HG03066 (cell line): Measurements from ENCODE around the gene ATAD3A.
"Not testable (repeated sequence)": the region's sequence is repeated elsewhere in the genome, so short reads cannot be mapped to it uniquely, and the experiment has no call there.

Experiments
- ATAC-seq: cut with Tn5 transposase; IDR thresholded peaks from one replicate; pipeline ENCODE4 v1.9.1; 2021; ENCODE audit warnings: low read depth; ENCODE audit not compliant: unreplicated experiment

The ATAD3A gene

DNA sequence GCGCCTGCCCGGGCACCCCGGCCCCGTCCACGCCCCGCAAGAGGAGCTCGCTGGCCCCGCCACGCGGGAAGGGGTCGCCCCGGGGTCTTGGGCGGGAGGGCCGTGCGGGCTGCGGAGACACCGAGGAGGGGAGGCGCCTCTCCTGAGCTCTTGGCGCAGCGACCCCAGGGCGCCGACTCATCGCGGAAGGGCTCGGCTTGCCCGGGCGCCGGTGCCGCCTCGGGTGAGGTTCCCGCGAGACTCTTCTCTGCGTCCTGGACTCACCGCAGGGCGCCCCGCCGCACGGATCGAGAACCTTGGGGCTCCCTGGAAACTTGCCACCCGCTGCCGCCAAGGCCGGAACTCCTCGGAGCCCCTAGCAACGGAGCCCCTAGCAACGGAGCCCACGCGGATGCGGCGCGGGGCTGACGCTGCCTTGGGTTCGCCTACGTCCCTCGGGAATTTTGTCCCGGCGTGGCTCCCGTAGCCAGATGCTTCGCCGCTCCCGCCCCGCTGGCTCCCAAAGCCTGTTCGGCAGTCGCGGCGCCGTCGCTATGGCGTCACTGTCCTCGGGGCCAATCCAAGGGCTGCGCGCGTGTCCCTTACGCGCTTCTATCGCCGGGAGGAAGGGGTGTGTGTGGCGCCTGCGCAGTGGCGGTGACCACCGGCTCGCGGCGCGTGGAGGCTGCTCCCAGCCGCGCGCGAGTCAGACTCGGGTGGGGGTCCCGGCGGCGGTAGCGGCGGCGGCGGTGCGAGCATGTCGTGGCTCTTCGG is at the start of gene ATAD3A:
Gene ATAD3A (plus strand): TSS at position 630 of the 753 bp plus-strand sequence. CDS start 107 bp downstream, at position 737.
- ATAC-seq: peak; percentile 77

DNA sequence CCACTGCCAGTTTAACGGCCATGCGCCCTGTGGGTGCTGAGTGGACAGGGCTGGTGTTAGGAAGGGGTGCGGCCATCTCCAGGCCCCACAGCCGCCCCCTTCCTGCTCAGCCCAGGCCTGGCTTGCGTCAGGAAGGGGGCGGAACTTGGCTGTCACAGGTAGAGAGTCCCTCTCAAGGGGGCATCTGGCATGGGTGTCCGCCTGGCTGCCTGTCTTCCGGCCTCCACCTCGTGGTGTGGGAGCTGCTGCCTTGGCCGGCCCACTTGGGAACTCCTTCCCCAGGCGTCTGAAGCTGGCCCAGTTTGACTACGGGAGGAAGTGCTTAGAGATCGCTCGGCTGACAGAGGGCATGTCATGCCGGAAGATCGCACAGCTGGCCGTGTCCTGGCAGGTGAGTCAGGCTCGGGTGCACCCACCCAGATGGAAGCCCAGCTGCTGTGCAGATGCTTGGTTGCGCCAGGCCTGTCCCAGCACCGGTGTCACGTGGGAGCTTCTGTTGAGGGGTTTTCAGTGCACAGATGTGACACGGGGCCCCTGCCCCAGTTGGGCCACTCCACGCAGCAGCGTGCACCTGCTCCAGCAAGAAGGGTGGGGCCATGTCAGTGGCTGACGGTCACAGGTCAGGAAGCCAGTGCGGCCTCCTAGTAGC is 49.5 kb upstream of the ATAD3A start:
- ATAC-seq: no peak

DNA sequence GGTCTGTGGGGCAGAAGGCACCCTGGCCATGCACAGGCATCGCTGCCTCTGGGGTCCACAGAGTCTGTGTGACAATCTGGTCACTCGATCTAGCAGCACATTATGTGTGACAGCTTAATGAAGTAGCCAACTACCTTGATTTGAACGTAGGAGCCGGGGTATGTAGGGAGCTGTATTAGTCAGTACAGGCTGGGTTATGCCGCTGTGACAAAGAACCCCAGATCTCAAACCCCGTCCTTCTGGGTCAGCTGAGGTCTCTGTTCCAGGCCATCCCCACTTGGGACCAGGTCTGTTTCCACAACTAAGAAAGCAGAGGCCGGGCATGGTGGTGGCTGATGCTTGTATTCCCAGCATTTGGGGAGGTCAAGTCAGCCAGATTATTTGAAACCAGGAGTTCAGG is 48.6 kb upstream of the ATAD3A start:
- no peak for ATAC-seq

DNA sequence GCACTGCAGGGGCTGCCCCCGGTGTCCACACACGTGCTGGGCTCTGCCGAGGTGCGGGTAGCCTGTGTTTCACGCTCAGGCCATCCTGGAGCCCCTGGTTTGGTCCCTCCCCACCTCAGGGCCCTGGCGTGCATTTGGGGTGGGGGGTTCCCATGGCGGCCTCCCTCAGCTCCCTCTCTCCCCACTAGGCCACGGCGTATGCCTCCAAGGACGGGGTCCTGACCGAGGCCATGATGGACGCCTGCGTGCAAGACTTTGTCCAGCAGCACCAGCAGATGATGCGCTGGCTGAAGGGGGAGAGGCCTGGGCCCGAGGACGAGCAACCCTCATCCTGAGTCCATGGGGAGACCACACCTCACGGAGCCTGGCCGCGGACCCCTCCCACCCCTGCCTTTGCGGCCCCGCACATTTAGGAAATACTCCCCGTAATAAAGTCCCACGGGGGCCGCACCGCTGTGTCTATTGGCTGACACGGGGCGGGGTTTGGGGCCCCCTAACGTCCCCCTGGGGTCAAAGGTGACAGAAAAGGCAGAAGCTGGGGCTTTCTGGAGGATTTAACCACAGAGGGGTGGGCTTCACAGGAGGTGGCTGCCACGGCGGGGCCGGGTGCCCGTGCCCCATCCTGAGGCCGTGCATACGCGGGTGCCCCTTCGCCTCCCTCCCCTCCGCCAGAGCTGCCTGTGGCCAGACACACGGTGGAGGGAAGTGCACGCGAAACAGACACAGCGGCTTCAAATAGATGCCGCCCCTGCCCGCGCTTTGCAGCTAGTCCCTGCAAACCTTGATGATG is 43.6 kb upstream of the ATAD3A start:
- ATAC-seq: not testable (repeated sequence)

DNA sequence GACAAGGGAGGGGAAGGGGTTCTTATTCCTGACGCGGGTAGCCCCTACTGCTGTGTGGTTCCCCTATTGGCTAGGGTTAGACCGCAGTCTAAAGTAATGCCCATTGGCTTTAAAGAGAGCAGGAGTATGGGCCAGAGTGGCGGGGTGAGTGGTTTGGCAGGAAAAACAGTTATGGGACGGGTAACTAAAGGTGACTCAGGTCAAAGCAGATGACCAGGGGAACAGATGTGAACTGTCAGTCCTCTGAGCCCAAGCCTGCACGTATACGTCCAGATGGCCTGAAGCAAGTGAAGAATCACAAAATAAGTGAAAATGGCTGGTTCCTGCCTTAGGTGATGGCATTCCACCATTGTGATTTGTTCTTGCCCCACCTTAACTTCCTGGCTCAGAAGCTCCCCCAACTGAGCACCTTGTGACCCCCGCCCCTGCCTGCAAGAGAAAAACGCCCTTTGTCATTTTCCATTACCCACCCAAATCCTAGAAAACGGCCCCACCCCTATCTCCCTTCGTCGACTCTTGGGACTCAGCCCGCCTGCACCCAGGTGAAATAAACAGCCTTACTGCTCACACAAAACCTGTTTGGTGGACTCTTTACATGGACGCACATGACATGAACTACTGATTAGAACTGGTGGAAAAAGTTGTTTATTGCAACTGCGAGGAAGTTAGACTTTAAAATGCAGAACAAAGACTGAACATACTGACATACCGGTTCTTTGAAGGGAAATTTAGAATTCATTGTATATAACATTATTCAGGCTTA is 41.2 kb upstream of the ATAD3A start:
- ATAC-seq: no peak

DNA sequence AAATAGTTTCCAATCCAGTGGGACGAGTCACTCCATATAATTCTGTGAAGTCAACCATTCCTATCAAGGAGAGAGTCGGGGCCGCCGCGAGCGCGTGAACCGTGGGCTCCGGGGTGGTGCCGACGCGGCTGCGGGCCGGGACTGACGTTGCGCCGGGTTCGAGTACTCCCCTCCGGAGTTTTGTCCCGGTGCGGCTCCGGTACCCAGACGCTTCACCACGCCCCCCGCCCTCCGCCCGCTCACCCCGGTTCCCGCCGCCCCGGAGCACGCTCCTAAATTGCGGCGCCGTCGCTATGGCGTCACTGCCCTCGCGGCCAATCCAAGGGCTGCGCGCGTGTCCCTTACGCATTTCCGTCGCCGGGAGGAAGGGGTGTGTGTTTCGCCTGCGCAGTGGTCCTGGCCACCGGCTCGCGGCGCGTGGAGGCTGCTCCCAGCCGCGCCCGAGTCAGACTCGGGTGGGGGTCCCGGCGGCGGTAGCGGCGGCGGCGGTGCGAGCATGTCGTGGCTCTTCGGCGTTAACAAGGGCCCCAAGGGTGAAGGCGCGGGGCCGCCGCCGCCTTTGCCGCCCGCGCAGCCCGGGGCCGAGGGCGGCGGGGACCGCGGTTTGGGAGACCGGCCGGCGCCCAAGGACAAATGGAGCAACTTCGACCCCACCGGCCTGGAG is 40.4 kb upstream of the ATAD3A start, which contains the start of gene ATAD3B:
Gene ATAD3B (plus strand): TSS at position 377 of the 664 bp plus-strand sequence. CDS start 120 bp downstream, at position 497.
- ATAC-seq: peak; percentile 86

DNA sequence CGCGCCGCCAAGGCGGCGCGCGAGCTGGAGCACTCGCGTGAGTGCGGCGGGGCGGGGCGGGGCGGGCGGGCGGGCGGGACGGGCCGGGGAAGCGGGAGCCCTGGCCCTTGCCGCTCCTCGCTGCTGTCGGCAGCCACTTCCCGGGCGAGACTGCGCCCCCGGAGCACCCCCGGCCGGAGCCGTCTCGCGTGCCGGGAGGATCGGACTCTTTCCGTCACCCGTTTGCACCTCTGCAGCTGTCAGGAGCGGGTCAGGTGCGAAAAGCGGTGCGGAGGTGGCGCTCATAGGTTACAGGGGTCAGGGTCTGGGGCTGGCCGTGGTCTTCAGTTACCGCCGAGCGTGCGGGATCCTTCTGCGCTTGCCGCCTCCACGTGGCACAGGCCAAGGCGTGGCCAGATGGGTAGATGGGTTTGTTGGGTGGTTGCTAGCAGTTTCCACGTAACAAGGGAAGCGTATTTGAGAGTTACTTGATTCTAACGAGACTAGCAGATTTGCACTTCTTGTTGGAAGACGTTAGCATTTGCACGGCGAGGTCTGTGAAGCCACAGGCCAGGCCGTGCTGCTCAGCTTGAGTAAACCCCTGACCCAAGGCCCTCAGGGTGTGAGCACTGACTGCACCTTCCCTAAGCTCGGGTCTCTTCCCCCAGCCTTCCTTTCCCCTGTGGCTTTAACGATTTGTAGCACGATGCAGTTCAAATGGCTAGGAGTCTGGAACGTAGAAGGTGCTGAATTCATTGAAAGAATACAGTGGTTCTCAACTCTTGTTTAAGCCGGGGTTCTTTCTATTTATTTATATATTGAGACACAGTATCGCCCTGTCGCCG is 39.7 kb upstream of the ATAD3A start:
- peak; percentile 17 for ATAC-seq

DNA sequence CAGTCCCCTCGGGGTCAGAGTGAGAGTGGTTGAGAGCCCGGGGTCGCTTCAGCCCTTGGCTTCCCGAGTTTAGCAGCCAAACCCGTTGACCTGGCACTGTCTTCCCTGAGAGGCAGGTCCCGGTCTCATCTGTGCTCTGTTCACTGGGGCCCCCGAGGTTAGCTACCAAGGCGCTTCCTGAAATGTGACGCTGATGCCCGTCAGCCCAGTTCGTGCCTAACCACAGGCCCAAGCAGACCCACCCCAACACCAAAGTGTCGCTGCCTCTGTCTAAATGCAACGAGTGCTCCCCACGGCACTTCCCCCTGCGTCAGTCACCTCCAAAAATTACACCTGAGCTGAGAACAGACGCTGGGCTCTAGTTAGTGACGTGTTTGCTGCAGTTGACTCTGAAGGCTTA is 36.0 kb upstream of the ATAD3A start:
- ATAC-seq: not testable (repeated sequence)

DNA sequence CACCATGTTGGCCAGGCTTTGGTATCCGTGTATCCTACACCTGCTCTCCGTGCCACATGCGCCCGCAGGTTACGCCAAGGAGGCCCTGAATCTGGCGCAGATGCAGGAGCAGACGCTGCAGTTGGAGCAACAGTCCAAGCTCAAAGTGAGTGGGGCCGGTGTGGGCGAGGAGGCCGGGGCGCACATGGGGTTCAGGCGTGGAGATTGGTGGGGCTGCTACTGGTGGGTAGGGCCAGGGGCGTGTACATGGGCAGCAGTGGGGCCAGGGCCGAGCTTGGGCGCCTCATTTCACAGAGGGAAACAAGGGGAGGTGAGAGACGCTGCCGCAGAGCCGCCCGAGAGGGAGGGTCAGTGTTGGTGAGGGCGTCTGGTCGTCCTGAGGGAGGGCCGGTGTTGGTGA is 34.8 kb upstream of the ATAD3A start:
- no peak for ATAC-seq

DNA sequence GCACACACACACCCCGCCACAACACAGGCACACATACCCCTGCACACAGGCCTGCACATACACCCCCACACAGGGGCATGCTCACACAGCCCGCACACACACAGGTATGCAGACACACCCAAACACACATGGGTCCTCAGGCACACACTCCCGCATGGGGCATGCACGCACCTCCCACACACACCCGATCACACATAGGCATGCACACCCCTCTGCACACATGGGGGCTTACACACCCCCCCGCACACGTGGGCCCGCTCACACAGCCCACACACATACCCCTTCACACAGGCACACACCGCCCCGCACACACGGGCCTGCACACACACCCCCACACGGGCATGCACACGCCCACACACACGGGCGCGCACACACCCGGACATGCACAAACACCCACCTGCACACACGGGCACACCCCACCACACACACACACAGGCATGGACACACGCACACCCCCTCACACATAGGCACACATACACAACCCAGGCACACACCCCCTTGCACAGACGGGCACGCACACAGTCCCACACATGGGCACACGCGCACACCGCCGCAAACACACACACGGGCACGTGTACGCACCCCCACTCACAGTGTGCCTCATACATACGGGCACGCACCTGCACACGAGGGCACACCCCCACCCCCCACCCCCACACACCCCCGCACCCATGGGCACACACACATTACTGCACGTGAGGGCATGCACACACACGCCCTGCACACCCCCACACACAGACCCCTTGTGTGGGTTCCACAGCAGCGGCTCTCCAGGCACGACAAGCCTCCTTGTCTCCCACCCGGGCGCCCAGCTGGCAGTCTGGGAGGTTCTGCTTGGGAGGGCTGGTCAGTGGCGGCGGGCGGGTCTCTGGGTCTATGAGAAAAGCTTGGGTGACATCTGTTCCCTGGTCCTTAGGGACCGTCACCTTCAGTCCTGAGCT is 32.1 kb upstream of the ATAD3A start:
- ATAC-seq: no peak

DNA sequence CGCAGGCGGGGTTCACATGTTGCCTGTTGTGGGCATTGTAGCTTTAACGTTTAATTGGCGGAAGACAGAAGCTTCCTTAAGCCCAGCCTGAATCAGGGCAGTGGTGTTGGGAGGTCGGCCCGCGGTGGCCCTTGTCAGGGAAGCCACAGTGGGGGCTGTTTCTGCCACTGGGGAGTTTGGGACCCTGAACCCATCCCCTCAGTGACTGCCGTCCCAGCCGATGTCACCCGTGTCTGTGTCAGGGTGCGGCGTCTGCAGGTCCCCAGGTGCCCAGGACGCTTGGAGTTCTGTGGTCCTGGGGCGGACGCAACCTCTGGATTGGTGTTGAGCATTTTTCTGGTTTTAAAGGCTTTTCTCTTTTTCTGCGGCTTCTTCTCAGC is 31.5 kb upstream of the ATAD3A start:
- not testable (repeated sequence) for ATAC-seq

DNA sequence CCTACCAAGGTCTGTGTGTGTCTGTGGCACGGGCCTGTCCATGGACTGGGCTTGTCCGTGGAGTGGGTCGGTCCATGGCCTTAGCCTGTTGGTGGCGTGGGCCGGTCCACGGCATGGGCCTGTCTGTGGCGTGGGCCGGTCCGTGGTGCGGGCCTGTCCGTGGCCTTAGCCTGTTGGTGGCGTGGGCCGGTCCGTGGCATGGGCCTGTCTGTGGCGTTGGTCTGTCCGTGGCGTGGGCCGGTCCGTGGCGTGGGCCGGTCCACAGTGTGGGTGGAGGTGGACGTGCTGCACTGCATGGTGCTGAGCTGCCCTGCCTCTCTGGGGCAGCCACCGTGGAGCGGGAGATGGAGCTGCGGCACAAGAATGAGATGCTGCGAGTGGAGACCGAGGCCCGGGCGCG is 30.2 kb upstream of the ATAD3A start:
- not testable (repeated sequence) for ATAC-seq

DNA sequence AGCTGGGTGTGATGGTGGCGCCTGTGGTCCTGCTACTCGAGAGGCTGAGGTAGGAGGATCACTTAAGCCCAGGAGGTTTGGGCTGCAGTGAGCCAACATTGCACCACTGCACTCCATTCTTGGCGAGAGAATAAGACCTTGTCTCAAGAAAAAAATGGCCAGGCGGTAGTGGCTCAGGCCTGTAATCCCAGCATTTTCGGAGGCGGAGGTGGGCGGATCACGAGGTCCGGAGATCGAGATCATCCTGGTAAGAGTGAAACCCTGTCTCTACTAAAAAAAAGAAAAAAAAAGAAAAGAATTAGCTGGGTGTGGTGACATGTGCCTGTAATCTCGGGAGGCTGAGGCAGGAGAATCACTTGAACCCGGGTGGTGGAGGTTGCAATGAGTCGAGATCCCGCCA is 29.1 kb upstream of the ATAD3A start:
- no peak for ATAC-seq

DNA sequence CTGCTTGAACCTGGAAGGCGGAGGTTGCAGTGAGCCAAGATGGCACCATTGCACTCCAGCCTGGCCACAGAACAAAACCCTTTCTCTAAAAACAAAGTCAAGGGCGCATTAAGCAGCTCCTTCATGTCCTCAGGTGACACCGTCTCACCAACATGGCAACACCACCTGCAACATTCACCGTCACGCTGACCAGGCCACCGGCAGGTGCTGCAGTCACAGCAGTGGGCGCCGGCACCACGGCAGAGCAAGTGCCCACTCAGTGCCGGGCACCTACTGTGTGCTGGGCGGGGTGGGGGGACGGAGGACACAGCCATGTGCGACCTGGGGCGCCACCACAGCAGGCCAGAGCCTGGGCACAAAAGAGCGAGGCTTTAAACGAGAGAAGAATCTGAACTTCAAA is 28.2 kb upstream of the ATAD3A start:
- no peak for ATAC-seq

DNA sequence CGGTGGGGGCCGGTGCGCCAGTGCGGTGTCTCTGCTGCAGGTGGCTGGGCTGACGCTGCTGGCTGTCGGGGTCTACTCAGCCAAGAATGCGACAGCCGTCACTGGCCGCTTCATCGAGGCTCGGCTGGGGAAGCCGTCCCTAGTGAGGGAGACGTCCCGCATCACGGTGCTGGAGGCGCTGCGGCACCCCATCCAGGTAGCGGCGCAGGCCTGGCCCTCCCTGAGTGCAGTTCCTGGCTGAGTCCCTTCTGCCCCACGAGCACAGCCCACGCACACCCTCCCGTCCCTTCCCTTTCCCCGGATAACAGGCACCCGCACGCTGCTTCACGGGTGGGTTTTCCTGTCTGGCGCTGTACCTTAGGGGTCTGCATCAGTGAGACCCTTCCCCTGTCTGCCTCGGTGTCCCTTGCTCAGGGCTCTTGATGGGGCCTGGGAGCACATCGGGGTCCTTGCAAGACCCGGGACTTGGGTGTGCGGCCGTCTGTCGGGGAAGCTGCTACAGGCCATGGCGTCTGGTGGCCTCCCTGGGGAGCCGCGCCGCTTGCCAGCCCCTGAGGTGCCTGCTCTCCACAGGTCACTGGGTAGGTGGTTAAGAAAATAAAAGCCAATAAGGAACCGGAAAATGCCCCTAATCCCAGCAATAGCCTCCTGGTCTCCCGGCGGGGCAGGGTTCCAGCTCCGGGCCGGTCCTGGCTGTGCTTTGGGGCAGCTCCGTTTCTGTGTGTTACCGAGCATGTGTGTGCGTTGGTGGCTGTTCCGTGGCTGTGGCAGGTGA is 26.8 kb upstream of the ATAD3A start:
- not testable (repeated sequence) for ATAC-seq

DNA sequence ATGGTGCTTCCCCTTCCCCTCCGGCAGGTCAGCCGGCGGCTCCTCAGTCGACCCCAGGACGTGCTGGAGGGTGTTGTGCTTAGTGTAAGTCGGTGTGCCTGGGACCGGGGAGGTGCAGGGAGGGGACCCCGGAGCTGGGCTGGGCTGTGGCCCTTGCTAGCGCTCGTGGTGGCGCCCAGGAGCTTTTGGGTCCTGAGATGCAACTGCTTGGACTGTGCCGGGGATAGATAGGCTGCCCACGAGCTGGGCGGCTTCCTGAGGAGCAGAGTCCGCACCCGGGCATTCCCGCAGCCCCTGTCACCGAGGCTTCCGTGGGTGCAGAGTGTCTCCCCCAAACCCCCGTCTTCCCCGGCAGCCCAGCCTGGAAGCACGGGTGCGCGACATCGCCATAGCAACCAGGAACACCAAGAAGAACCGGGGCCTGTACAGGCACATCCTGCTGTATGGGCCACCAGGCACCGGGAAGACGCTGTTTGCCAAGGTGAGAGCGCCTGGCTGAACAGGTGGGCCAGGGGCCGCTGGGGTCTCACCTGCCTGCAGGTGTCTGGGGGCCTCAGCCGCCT is 26.1 kb upstream of the ATAD3A start:
- ATAC-seq: not testable (repeated sequence)

DNA sequence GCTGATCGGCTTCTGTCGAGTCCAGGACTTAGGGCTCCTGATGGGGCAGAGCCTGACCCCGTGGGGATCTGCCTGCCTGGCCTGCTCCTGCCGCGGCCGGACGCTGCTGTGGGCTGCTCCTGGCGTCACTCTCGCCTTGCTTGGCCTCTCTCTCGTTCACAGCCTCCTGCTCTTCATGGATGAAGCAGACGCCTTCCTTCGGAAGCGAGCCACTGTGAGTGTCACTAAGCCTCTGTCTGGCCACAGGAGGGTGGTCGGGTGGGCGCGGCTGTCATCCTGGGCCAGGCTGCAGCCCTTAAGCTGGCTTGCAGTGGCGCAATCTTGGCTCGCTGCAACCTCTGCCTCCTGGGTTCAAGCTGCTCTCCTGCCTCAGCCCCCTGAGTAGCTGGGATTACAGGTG is 24.3 kb upstream of the ATAD3A start:
- ATAC-seq: no peak
